DOHH2 (cell line): ENCODE results near the gene TRIML2.

Experiments
- H3F3A ChIP-seq: fragments of 200-600 bp; sonication (generic), shearing (Covaris generic); 2 replicates; pipeline ENCODE4 v1.6.0; 2016; ENCODE audit warnings: antibody characterized with exemption, mild to moderate bottlenecking; ENCODE audit not compliant: control insufficient read depth, insufficient read depth
- H3K27ac ChIP-seq: fragments of 200-600 bp; sonication (generic); 2 replicates; pipeline ENCODE4 v1.5.1; 2014; ENCODE audit warnings: low read depth, mild to moderate bottlenecking, low read length, moderate library complexity
- H3K27me3 ChIP-seq: fragments of 200-600 bp; sonication (generic); 2 replicates; pipeline ENCODE4 v1.6.1; 2014; ENCODE audit warnings: mild to moderate bottlenecking, low read length, mixed read lengths; ENCODE audit not compliant: control insufficient read depth
- H3K36me3 ChIP-seq: fragments of 200-600 bp; sonication (generic); 2 replicates; pipeline ENCODE4 v1.6.1; 2014; ENCODE audit warnings: mild to moderate bottlenecking, low read length, moderate library complexity, mixed read lengths; ENCODE audit not compliant: control insufficient read depth
- H3K4me1 ChIP-seq: fragments of 200-600 bp; sonication (generic); 2 replicates; pipeline ENCODE4 v1.6.1; 2014; ENCODE audit warnings: mild to moderate bottlenecking, low read length, mixed read lengths; ENCODE audit not compliant: control insufficient read depth
- H3K4me2 ChIP-seq: fragments of 200-600 bp; sonication (generic); 2 replicates; pipeline ENCODE4 v1.6.0; 2014; ENCODE audit warnings: mild to moderate bottlenecking, low read length, moderate library complexity
- H3K4me3 ChIP-seq: fragments of 200-600 bp; sonication (generic); 2 replicates; pipeline ENCODE4 v1.5.1; 2014; ENCODE audit warnings: mild to moderate bottlenecking, low read length, mixed read lengths
- H3K79me2 ChIP-seq: fragments of 200-600 bp; sonication (generic); 2 replicates; pipeline ENCODE4 v1.6.1; 2014; ENCODE audit warnings: mild to moderate bottlenecking, low read length, mixed read lengths; ENCODE audit not compliant: control insufficient read depth
- H3K9me2 ChIP-seq: fragments of 200-600 bp; sonication (generic); replicated peaks from 2 replicates; pipeline ENCODE4 v1.6.1; 2014; ENCODE audit warnings: mild to moderate bottlenecking, low read length, mixed read lengths; ENCODE audit not compliant: control insufficient read depth
- H3K9me3 ChIP-seq: fragments of 200-600 bp; sonication (generic); 2 replicates; pipeline ENCODE4 v1.6.1; 2014; ENCODE audit warnings: antibody characterized with exemption, low read length, mixed read lengths; ENCODE audit not compliant: control insufficient read depth, insufficient read depth
- H4K20me1 ChIP-seq: fragments of 200-600 bp; sonication (generic); 2 replicates; pipeline ENCODE4 v1.6.0; 2014; ENCODE audit warnings: low read depth, mild to moderate bottlenecking, antibody characterized with exemption, low read length, moderate library complexity; ENCODE audit not compliant: control insufficient read depth, insufficient read depth
- EZH2phosphoT487 ChIP-seq: fragments of 200-600 bp; sonication (generic); IDR thresholded peaks from 2 replicates; pipeline ENCODE4 v1.6.1; 2017; ENCODE audit warnings: borderline replicate concordance, mild to moderate bottlenecking, antibody characterized with exemption, low read length, moderate library complexity, mixed read lengths
- TF ChIP-seq, protein P1 (sequence below): fragments of 200-600 bp; sonication (generic); IDR thresholded peaks from one replicate; pipeline ENCODE4 v1.5.1; 2014; ENCODE audit warnings: antibody characterized with exemption, mild to moderate bottlenecking, low read depth, low read length; ENCODE audit not compliant: poor library complexity, severe bottlenecking

TRIML2 gene

DNA sequence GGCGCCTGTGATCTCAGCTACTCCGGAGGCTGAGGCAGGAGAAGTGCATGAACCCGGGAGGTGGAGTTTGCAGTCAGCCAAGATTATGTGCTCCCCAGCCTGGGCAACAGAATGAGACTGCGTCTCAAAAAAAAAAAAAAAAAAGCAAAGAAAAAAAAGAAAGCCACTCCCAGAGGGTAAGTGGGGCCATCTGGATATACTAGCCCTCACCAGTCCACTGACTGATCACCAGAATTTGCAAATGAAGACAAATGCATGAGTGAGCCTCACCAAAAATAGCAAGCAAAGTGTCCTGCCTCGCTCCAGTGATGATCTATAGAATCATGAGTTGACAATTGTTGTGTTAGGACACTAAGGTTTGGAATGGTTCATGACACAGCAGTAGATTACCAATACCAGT is 66.2 kb downstream of the TRIML2 start:
- no peak for TF ChIP-seq EZH2phosphoT487
- TF ChIP-seq, protein P1, sequence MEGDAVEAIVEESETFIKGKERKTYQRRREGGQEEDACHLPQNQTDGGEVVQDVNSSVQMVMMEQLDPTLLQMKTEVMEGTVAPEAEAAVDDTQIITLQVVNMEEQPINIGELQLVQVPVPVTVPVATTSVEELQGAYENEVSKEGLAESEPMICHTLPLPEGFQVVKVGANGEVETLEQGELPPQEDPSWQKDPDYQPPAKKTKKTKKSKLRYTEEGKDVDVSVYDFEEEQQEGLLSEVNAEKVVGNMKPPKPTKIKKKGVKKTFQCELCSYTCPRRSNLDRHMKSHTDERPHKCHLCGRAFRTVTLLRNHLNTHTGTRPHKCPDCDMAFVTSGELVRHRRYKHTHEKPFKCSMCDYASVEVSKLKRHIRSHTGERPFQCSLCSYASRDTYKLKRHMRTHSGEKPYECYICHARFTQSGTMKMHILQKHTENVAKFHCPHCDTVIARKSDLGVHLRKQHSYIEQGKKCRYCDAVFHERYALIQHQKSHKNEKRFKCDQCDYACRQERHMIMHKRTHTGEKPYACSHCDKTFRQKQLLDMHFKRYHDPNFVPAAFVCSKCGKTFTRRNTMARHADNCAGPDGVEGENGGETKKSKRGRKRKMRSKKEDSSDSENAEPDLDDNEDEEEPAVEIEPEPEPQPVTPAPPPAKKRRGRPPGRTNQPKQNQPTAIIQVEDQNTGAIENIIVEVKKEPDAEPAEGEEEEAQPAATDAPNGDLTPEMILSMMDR, result no peak
- Histone ChIP-seq H3K4me1 (no peaks in the 10 kb centered on the region), H3K4me2 (no peak overlapping the region), H3F3A (no peaks in the 10 kb centered on the region), H3K27me3 (no peaks in the 10 kb centered on the region), H4K20me1 (no peaks in the 10 kb centered on the region), H3K9me3 (peaks cover 9% of the 10 kb centered on the region; the same call in 1 of the 2 replicates), H3K27ac (no peak overlapping the region), H3K36me3 (no peaks in the 10 kb centered on the region), H3K4me3 (no peak overlapping the region), H3K9me2 (no peaks in the 10 kb centered on the region), H3K79me2 (no peaks in the 10 kb centered on the region)

DNA sequence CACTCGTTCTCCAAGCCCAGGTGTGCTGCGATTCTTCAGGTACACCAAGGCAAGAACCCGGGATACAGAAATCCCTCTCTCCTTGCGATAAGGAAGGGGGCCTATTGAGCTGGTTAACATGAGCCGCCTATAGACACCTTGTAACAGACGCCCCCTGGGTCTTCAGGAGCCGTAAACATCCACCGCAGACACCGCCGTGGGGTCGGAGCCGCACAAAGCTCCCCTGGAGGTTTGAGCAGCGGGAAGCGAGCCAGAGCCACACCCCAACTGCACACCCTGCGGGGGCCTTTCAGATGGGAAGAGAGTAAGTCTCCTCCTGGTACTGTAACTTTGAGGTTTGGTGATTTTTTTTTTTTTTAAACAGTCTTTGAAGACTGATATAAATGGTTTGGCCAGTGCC is 67.2 kb downstream of the TRIML2 start:
- no peaks in the 10 kb centered on the region for H3K79me2 ChIP-seq
- peaks cover 9% of the 10 kb centered on the region; the same call in 1 of the 2 replicates for H3K9me3 ChIP-seq
- H3K4me3 ChIP-seq, result no peak overlapping the region
- no peak for TF ChIP-seq EZH2phosphoT487
- TF ChIP-seq, protein P1, result no peak
- no peaks in the 10 kb centered on the region for H3K4me1 ChIP-seq
- no peaks in the 10 kb centered on the region for H3F3A ChIP-seq
- H3K9me2 ChIP-seq, result no peaks in the 10 kb centered on the region
- no peaks in the 10 kb centered on the region for H3K36me3 ChIP-seq
- H3K4me2 ChIP-seq, result no peak overlapping the region
- no peak overlapping the region for H3K27ac ChIP-seq
- H3K27me3 ChIP-seq, result no peaks in the 10 kb centered on the region
- H4K20me1 ChIP-seq, result no peaks in the 10 kb centered on the region

DNA sequence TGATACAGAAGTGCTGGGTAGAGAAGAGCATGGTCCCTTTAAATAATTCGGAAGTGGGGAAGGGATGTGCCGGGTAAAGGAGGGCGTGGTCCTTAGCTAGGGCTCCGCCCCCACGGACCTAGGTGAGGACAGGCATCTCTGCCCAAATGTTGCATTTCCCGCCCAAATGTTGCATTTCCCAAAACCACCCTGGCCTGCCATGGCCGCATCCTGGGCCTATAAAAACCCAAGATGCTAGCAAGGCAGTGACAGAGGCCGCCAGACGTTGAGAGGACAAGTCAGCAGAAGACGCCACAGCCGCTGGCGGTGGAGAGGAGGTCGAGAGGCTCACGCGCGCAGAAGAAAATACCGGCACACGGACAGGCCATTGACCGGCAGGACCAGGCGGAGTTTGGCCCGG is 67.7 kb downstream of the TRIML2 start:
- no peaks in the 10 kb centered on the region for H3K9me2 ChIP-seq
- H3K36me3 ChIP-seq, result no peaks in the 10 kb centered on the region
- H3K79me2 ChIP-seq, result no peaks in the 10 kb centered on the region
- peaks cover 9% of the 10 kb centered on the region; the same call in 1 of the 2 replicates for H3K9me3 ChIP-seq
- no peak overlapping the region for H3K4me2 ChIP-seq
- no peaks in the 10 kb centered on the region for H3F3A ChIP-seq
- H3K27ac ChIP-seq, result no peak overlapping the region
- H3K4me1 ChIP-seq, result no peaks in the 10 kb centered on the region
- H3K27me3 ChIP-seq, result no peaks in the 10 kb centered on the region
- no peaks in the 10 kb centered on the region for H4K20me1 ChIP-seq
- no peak overlapping the region for H3K4me3 ChIP-seq
- TF ChIP-seq, protein P1, result no peak
- no peak for TF ChIP-seq EZH2phosphoT487
